Measurements from ENCODE around the gene OR5A1. TPM values are rescaled to one million over a fixed set of nuclear protein-coding genes. Genes with fewer than 3 reads are reported as not detected.

OR5A1 gene
- total RNA-seq, 1 donor from 2014 or later, result not detected

GRCh38 chr11:59479906-59480305 lies 43.6 kb downstream of the OR5A1 start:
- no peak for DNase-seq (ENCODE audit: low spot score)

- DNase-seq (ENCODE audit: low spot score), result no peak
Measured at GRCh38 chr11:59480359-59480758, 44.1 kb downstream of the OR5A1 start.

Other genes with a start within 250 kb of the OR5A1 start
- gene MPEG1, start 223.5 kb upstream of the OR5A1 start, total RNA-seq, result 9.4 TPM
- gene OR5AN1, start 77.6 kb upstream of the OR5A1 start, total RNA-seq, result not detected
- not detected for gene OR5A2, start 10.1 kb upstream of the OR5A1 start, total RNA-seq
- not detected for gene OR4D6, start 20.5 kb downstream of the OR5A1 start, total RNA-seq
- gene OR4D10, start 36.8 kb downstream of the OR5A1 start, total RNA-seq, result not detected
- gene OR4D11, start 67.1 kb downstream of the OR5A1 start, total RNA-seq, result not detected
- gene OR4D9, start 75.1 kb downstream of the OR5A1 start, total RNA-seq, result not detected
- 73.1 TPM for gene OSBP, start 179.3 kb downstream of the OR5A1 start, total RNA-seq
- 38.1 TPM for gene PATL1, start 232.6 kb downstream of the OR5A1 start, total RNA-seq

Data from ureter (tissue), 1 donor.